Kidney tubule cell (primary cell): Measurements from ENCODE around the gene CD200R1.
"Not testable (repeated sequence)": the region's sequence is repeated elsewhere in the genome, so short reads cannot be mapped to it uniquely, and the experiment has no call there.

Experiments used
- DNase-seq: peaks from one replicate; pipeline ENCODE4 v3.0.0-alpha.2; 2018; ENCODE audit warnings: low spot score

The CD200R1 gene

GRCh38 chr3:112973325-112974177, 1.4 kb downstream of the CD200R1 start:
- no peak for DNase-seq

DNA sequence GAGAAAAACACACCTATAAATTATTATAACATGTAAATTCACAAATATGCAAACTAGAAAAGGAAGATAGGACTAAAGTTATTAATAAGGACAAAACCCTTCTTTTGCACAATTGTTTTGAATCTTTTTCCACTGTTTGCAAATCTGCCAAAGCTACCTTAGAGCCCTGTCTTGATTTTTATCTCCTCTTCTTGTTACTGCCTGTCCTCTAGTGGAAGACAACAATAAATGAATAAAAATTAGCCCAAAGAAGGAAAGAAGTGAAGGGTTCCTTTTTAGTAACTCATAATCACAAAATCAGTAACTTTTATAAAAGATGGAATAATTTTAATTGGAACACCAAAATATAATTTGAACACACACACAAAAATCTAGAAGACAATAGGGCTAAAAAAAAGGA, 2.7 kb downstream of the CD200R1 start:
- no peak for DNase-seq

DNA sequence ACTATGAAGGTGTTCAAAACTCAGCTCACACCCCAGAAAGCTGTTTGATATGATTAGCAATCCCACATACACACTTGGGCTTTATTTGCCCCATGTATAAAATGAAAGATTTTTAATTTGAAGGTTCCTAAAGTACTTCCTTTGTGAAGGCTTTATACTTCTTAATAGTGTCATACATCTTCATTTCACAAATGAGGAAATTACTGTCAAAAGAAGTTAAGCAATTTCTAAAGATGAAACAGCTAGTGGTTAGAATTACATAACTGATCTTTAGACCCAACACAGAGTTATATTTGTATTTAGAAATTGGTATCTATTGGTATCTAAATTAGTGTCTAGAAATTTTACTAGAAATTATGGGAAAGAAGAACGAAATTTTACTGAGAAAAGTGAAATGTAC, 7.1 kb downstream of the CD200R1 start:
- no peak for DNase-seq

DNA sequence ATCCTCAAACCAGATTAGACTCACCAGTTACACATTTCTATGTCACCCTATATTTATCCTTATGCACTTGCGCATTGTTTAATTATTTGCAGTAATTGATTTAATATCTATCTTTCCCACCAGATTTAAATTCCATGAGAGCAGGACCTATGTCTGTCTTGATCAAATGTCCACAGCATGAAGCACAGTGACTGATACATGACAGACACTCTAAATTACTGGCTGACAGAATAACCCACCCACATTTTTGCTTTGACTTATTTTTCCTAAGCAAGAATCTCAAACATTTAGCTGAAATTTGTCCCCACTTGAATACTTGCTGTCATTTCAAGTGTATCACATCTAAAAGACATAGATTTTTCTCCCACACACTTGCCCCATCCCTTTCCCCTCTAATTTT, 7.5 kb downstream of the CD200R1 start:
- no peak for DNase-seq

- DNase-seq, result no peak
Measured at GRCh38 chr3:112966633-112967032, 8.3 kb downstream of the CD200R1 start.

GRCh38 chr3:112965656-112966055, 9.2 kb downstream of the CD200R1 start:
- DNase-seq, result no peak

GRCh38 chr3:112963683-112964082, 11.2 kb downstream of the CD200R1 start:
- DNase-seq, result no peak

DNA sequence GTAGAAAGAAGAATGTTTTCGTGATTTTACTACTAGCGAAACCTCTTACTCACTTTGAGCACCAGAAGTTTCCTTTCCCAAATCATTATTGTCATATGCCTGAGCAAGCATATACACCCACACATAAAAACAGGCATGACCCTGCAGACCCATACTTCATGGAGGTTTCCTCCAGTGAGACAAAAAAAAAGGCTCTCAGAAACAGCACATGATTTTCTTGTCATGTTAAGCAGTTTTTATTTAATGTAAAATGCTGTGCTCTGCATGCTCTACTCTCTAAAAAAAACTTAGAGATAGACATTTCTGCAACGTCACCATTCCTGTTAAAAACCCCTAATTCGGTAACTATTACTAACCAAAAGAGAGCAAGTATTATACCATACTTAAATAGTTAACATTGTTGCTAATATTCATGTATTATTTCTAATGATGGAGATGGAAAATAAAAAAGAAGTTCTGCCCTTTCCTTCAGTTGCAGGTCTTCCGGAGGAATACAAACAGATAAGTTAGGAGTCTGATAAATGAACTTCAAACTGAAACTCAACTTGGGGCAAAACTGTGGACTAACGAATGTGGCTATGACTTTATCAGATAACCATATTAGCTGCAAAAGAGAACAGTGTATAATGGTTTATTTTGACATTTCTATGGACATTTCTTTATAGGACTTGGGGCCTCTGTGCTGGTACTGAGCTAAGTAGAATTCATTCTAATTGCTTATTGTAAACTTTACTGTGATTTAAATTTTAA, 15.9 kb downstream of the CD200R1 start:
- DNase-seq, result no peak

- no peak for DNase-seq
Measured at GRCh38 chr3:112956351-112956750, 18.6 kb downstream of the CD200R1 start.

DNA sequence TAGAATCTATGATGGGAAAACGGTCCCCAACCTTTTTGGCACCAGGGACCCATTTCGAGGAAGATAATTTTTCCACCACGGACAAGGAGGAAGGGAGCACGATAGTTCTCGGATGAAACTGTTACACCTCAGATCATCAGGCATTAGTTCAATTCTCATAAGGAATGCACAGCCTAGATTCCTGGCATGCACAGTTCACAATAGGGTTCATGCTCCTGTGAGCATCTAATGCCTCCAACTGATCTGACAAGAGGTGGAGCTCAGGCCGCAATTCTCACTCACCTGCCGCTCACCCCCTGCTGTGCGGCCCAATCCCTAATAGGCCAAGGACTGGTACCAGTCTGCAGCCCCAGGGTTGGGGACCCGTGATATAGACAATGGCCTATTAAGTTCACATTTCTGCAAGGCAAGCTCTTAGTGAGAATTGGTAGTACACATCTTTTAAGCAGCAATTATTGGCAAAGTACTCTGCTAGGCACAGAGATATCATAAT, 26.5 kb downstream of the CD200R1 start:
- no peak for DNase-seq

DNA sequence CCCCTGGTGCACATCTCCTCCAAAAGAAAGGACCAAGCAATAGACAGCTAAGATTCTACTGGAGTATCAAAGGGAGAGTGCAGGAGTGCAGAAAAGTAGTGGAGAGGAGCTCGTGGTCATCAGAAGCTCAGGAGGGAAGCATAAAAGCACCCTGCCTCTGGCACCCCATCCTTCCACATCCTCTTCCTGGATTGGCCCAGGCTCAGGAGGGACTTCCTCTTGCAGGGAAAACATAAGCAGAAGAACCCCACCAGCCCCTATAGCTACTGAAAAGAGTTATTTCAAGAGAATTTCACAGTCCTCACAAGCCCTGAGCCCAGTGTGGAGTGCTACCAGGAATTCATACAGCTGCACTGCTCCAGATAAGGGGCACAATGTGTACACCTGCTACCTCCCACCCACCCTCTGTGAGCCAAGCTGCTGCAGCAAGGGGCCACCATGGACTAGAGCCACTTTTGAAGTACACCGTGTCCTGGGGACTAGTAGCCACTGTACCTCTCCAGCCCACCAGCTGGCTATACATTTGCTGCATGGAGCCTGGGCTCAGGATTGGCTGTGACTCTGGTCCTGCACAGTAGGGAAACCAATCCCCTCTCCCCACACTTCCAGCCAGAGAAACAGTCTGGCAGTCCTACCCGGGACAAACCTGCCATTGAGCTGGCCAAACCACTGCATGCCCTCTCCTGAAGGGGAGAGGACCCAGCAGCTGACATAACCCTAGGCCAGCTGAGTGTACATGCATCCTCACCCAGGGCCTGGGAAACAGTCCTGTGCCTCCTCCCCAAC, 43.0 kb downstream of the CD200R1 start:
- DNase-seq, result no peak

GRCh38 chr3:112930771-112931170, 44.1 kb downstream of the CD200R1 start:
- no peak for DNase-seq

GRCh38 chr3:112925969-112926368, 48.9 kb downstream of the CD200R1 start:
- no peak for DNase-seq

DNA sequence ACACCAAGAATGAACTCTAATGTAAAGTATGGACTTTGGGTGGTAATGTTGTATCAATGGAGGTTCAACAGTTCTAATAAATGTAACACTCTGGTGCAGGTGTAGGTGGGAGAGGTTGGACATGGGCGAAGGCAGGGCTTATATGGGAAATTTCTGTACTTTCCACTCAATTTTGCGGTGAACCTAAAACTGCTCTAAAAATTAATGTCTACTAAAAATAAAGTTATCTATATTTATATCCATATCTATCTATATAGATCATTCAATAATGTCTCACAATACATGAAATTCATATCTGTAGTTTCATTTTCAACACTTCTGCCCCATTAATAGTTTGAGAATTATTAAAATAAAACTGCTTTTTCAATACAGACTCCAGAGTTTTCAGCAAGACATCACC, 49.3 kb downstream of the CD200R1 start:
- no peak for DNase-seq

DNA sequence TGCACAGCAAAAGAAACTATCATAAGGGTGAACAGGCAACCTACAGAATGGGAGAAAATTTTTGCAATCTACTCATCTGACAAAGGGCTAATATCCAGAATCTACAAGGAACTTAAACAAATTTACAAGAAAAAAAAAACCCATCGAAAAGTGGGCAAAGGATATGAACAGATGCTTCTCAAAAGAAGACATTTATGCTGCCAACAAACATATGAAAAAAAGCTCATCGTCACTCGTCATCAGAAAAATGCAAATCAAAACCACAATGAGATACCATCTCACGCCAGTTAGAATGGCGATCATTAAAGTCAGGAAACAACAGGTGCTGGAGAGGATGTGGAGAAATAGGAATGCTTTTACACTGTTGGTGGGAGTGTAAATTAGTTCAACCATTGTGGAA, 55.4 kb downstream of the CD200R1 start:
- not testable (repeated sequence) for DNase-seq

DNA sequence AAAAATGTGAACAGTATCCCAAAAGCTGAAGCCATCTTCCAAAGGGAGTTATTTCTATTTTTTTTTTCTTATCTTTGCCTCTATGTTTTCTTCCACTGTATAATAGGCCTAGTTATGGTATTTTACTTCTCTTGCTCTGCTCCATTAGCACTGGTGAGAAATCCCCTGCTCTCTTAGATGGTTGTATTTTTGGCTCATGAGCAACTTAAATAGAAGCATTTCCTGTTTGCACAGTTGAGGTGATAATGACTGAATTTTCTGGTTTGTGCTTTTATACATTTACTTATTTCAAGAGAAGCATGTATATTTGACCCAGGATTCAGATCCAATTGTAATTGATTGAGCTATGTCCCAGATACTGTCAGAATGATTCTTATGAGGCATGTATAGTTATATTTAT, 66.7 kb downstream of the CD200R1 start:
- DNase-seq, result peak; percentile 5

- no peak for DNase-seq
Measured at GRCh38 chr3:112904786-112905185, 70.1 kb downstream of the CD200R1 start.

GRCh38 chr3:112900113-112900512, 74.8 kb downstream of the CD200R1 start:
- DNase-seq, result no peak

- DNase-seq, result no peak
Measured at GRCh38 chr3:112897791-112898190, 77.1 kb downstream of the CD200R1 start.

DNA sequence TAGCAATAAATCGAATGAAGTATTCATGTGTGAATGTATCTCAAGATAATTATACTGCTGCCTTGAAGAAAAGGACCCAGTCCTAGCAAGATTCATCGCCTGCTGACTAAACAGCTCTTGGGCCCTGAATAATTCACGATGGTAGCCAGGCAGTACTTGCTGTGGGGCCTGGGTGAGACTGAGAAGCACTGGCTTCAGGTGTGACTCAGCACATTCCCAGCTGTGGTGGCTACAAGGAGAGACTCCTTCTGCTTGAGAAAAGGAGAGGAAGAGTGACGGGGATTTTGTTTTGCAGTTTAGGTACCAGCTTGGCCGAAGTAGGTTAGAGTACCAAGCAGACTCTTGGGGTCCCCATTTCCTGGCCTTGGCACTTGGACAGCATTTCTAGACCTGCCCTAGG, 80.6 kb downstream of the CD200R1 start:
- peak; percentile 79 for DNase-seq

DNA sequence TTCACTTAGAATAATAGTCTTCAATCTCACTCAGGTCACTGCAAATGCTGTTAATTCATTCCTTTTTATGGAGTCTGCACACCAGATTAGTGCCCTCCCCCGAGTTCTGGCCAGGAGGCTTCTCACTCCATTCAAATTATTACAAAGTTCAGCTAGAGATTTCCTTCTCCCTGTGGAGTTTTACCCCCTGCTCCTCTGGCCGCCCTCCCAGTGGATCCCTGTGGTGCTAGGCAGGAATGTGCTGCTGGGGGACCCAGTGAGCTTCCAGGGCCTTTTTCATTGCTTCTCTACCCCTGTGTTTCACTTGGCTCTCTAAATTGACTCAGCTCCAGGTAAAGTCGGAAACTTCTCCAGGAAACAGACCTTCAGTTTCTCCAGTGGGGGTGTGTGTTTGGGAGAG, 85.5 kb downstream of the CD200R1 start:
- DNase-seq, result no peak

- DNase-seq, result peak; percentile 5
Measured at GRCh38 chr3:112888381-112889085, 86.4 kb downstream of the CD200R1 start.
